ENCODE results near the gene ZNF423. TPM values are rescaled to one million over a fixed set of nuclear protein-coding genes. Genes with fewer than 3 reads are reported as not detected.

Gene ZNF423
- total RNA-seq, 2 donors from 2014 or later = 4.7 to 7.3 TPM

DNA sequence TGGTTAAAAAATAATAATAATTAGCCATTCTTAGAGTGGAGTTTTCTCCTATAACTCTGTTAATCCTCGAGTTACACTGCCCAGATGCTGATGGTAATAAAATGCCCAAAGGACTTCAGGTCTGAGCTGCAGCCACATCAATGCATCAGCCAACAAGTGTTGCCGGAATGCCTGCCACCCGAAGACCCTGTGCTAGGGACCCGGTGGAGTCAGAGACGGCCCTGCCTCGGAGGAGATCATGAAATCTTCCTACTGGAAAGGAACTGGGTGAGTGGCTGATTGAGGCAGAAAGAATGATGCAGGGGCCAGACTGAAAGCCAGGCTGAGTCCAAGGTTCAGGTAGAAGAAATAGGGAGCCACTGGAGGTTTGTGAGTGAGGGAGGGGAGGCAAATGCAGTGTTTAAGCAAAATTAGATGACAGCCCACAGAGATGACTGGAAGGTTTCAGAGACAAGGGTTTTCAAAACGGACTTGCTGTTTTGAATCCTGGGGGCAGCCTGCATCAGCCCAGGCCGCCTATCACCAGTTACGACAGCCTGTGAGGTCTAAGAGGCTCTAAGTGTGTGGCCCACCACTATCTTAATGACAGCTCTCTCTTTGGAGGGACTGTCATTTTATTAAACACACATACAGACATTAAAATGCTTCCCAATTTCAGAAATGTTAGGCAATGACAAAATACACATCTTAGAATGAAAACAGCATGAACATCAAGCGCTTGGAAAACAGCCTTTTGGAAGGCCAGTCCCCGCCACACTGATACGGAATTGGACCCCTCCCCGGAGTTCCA lies 100.0 kb downstream of the ZNF423 start:
- Histone ChIP-seq H3K27ac (no peak overlapping the region), H3K36me3 (no peaks in the 10 kb centered on the region), H3K4me3 (no peak overlapping the region), H3K9me3 (no peaks in the 10 kb centered on the region), H3K9ac (ENCODE audit: low read depth in 2 of 2, low read length in 2 of 2) (no peak overlapping the region), H3K4me1 (no peaks in the 10 kb centered on the region), H3K27me3 (peaks cover 3% of the 10 kb centered on the region)
- no peak for DNase-seq
- TF ChIP-seq, protein P1, sequence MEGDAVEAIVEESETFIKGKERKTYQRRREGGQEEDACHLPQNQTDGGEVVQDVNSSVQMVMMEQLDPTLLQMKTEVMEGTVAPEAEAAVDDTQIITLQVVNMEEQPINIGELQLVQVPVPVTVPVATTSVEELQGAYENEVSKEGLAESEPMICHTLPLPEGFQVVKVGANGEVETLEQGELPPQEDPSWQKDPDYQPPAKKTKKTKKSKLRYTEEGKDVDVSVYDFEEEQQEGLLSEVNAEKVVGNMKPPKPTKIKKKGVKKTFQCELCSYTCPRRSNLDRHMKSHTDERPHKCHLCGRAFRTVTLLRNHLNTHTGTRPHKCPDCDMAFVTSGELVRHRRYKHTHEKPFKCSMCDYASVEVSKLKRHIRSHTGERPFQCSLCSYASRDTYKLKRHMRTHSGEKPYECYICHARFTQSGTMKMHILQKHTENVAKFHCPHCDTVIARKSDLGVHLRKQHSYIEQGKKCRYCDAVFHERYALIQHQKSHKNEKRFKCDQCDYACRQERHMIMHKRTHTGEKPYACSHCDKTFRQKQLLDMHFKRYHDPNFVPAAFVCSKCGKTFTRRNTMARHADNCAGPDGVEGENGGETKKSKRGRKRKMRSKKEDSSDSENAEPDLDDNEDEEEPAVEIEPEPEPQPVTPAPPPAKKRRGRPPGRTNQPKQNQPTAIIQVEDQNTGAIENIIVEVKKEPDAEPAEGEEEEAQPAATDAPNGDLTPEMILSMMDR (IDR thresholded peaks at IDR 0.05) = no peak
- intact Hi-C loops (cut with DNase I) = no loop called here

DNA sequence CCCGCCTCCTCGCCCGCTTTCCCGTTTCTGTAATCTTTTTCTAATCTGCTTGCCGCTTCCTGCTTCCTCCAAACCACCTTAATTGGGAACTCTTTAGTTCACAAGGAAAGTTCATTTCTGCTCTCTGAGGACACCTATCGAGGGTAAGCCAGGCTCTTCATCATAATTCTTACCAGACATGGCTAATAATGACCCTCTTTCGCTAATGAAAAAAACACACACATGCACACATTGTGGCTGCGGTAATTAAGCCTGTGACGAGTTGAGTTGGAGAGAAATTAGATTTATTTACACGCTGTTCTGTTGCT lies 100.6 kb downstream of the ZNF423 start:
- Histone ChIP-seq H3K27me3 (peaks cover 3% of the 10 kb centered on the region), H3K27ac (no peak overlapping the region), H3K9ac (ENCODE audit: low read depth in 2 of 2, low read length in 2 of 2) (peak overlapping the region in 1 of 2 donors; percentile 64), H3K4me1 (no peaks in the 10 kb centered on the region), H3K36me3 (no peaks in the 10 kb centered on the region), H3K4me3 (peak overlapping the region; percentile 30), H3K9me3 (no peaks in the 10 kb centered on the region)
- TF ChIP-seq, protein P1 (IDR thresholded peaks at IDR 0.05) = peak; percentile 38
- peak; percentile 42 for DNase-seq
- intact Hi-C loops (cut with DNase I) = no loop called here

DNA sequence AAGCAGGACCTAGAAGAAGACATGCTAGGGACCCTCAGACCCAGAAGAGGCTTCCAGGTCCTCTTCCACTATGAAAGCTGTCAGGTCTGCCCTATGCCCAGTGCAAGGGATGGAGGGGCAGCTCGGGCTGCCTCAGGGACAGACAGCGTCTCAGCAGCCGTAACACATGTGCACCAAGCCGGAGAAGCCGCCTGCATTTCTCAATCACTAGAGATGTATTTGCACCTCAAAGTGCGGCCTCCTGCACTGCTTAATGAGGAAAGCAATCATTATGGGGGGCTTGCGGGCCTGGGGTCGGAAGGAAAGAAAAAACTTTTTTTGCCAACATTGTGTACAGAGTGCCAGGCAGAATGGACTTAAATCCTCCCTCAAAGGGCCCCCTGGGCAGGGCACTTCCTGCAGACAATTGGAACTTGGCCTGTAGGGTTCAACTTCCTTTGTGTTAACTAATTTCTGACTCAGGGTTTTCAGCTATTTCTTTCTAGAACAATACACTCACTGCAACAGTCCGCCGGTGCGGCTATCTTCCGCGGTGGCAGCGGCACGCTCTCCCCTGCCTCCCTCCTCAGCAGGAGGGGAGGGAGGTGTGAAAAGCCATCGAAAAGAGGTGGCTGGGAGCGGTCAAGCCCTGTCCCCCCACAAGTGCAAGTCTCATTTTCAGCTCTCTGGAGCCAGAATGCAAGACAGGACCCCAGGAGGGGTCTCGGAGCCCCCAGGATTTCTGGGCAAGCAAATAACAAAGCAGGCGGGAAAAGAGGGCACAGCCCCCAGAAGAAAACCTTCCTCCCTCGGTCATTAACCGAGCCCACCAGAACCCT lies 101.2 kb downstream of the ZNF423 start:
- Histone ChIP-seq H3K27ac (no peak overlapping the region), H3K9ac (ENCODE audit: low read depth in 2 of 2, low read length in 2 of 2) (peak overlapping the region; percentile 36 to 64)
- intact Hi-C loops (cut with DNase I) = no loop called here

DNA sequence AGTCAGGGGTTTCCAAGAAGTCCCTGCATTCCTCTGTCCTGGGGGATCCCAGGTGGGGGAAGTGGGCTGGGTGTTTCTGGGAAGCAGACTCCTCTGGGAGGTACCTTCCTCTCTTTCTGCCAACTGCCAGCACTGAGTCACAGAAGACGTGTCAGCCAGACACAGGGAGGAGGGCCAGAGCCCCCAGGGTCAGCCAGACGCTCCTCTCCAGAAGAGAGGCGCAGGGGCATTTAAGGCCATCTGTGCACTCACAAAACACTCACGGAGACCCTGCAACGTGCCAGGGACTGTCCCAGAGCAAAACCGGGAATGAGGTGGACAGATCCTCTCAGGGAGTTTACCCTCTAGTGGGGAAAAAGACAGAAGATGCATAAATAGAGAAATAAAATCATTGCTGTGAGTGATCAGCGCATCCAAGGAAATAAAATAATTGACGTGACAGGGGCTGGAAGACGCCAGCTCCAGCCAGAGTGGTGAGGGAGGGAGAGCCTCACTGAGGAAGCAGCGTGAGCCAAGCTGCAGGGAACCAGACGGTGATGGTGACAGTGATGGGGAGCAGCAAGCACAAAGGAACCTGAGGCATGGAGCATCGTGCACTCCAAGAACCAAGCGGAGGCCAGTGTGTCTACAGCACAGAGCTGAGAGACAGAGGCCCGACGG lies 105.4 kb downstream of the ZNF423 start:
- intact Hi-C loops (cut with DNase I) = no loop called here
- H3K4me3 ChIP-seq = no peak overlapping the region
- H3K9me3 ChIP-seq = no peaks in the 10 kb centered on the region
- H3K9ac ChIP-seq (ENCODE audit: low read depth in 2 of 2, low read length in 2 of 2) = no peak overlapping the region
- DNase-seq = no peak
- H3K27ac ChIP-seq = no peak overlapping the region
- H3K36me3 ChIP-seq = no peaks in the 10 kb centered on the region
- TF ChIP-seq, protein P1 (IDR thresholded peaks at IDR 0.05) = no peak
- H3K27me3 ChIP-seq = peaks cover 3% of the 10 kb centered on the region
- H3K4me1 ChIP-seq = no peaks in the 10 kb centered on the region

More for the DNA sequence above, 101.2 kb downstream of the ZNF423 start:
- Histone ChIP-seq H3K4me3 (peak overlapping the region; percentile 30), H3K27me3 (peaks cover 3% of the 10 kb centered on the region), H3K9me3 (no peaks in the 10 kb centered on the region), H3K4me1 (no peaks in the 10 kb centered on the region), H3K36me3 (no peaks in the 10 kb centered on the region)
- TF ChIP-seq, protein P1 (IDR thresholded peaks at IDR 0.05) = no peak
- DNase-seq = peak; percentile 32

DNA sequence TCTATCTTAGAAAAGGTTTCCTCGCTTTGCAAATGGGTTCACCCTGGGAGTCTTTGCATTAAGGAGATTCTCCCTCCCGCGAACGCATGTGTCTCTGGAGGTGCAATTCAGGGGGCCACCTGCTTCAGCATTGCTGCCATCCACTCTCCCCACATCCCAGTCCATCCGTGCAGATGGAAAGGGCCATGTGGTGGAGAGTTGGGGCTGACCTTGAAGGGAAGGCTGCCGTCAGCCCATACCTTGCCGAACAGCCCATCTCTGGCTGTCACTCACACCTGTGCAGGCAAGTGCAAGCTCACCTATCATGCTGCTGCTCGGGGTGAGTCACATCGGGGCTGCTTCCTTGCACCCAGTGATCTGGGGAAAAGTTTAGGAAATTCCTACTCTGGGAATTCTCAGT lies 106.1 kb downstream of the ZNF423 start:
- intact Hi-C loops (cut with DNase I) = no loop called here
- DNase-seq = no peak
- H3K4me3 ChIP-seq = no peak overlapping the region
- TF ChIP-seq, protein P1 (IDR thresholded peaks at IDR 0.05) = no peak
- H3K36me3 ChIP-seq = no peaks in the 10 kb centered on the region
- no peaks in the 10 kb centered on the region for H3K9me3 ChIP-seq
- H3K27me3 ChIP-seq = peaks cover 3% of the 10 kb centered on the region
- no peak overlapping the region for H3K27ac ChIP-seq
- no peak overlapping the region for H3K9ac ChIP-seq (ENCODE audit: low read depth in 2 of 2, low read length in 2 of 2)
- H3K4me1 ChIP-seq = no peaks in the 10 kb centered on the region
